ENCODE measurements around the gene PLXNA1. TPM values are rescaled to one million over a fixed set of nuclear protein-coding genes. Genes with fewer than 3 reads are reported as not detected.
A peak's percentile ranks its signal among the peaks of the same experiment; 100 is the strongest.

PLXNA1 gene
- total RNA-seq, 1 donor from 2014 or later: 63.3 TPM

DNA sequence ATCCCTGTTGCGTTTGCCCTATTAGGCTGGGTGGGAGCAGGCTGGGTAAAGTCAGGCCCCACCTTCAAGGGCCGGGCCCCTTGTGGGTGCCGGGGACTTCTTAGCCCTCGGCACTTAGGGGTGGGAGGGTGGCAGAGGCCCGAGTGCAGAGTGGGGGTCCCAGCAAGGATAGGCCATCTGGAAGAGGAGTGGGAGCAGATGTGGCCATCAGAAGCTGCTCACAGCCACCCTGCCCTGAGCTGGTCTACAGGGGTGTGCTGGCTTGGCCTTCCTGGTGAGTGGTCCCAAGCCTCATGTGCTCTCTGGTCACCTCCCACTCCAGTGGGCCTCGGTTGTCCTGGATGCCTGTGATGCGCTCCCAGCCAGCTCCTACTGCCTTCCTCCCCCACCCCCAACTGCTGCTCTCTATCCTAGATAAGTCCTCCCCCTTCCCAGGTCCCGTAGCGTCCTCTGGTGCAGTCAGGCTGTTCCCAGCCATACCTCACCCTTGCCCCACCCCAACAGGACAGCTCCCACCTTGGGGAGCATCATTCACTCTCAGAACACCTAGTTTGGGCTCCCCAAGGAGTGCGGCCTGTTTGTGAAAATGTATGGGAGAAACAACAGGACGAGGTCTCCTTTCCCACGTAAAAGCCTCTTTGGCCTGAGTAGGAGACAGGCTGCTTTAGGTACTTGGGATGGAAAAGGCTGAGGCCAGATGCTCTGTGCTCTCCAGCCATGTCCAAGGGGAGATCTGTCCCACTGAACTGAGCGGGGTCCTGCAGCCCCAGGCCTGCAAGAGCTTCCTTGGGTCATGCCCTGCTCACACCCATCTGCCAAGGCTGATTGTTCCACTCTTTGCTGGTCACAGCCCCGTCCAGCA is 24.9 kb upstream of the PLXNA1 start:
- Histone ChIP-seq H3K36me3 (ENCODE audit: insufficient read depth, low read length) (no peaks in the 10 kb centered on the region), H3K27ac (ENCODE audit: low read depth, low read length) (no peak overlapping the region), H3K79me2 (ENCODE audit: insufficient read depth, low read length) (no peaks in the 10 kb centered on the region), H3K9ac (ENCODE audit: low read length) (no peak overlapping the region), H2AFZ (ENCODE audit: low read depth, low read length) (no peak overlapping the region), H3K27me3 (ENCODE audit: insufficient read depth, low read length) (no peaks in the 10 kb centered on the region), H3K4me3 (ENCODE audit: insufficient read depth, low read depth, low read length) (no peak overlapping the region), H3K4me2 (ENCODE audit: low read length) (no peak overlapping the region), H3K9me3 (ENCODE audit: insufficient read depth, low read depth, low read length) (no peaks in the 10 kb centered on the region), H4K20me1 (ENCODE audit: insufficient read depth, low read length) (no peaks in the 10 kb centered on the region), H3K4me1 (ENCODE audit: insufficient read depth, low read length) (peaks cover 10% of the 10 kb centered on the region)
- Mint-ChIP-seq H3K9me3 (ENCODE audit: unreplicated experiment) (no peaks in the 10 kb centered on the region), H3K4me3 (ENCODE audit: unreplicated experiment) (peak overlapping the region; percentile 67), H3K27ac (ENCODE audit: unreplicated experiment) (no peak overlapping the region), H3K36me3 (ENCODE audit: low read depth, unreplicated experiment) (peaks cover 15% of the 10 kb centered on the region), H3K27me3 (ENCODE audit: low read depth, unreplicated experiment) (peaks cover 10% of the 10 kb centered on the region), H3K4me1 (ENCODE audit: low read depth, unreplicated experiment) (peaks cover 4% of the 10 kb centered on the region)
- TF ChIP-seq, protein P1, sequence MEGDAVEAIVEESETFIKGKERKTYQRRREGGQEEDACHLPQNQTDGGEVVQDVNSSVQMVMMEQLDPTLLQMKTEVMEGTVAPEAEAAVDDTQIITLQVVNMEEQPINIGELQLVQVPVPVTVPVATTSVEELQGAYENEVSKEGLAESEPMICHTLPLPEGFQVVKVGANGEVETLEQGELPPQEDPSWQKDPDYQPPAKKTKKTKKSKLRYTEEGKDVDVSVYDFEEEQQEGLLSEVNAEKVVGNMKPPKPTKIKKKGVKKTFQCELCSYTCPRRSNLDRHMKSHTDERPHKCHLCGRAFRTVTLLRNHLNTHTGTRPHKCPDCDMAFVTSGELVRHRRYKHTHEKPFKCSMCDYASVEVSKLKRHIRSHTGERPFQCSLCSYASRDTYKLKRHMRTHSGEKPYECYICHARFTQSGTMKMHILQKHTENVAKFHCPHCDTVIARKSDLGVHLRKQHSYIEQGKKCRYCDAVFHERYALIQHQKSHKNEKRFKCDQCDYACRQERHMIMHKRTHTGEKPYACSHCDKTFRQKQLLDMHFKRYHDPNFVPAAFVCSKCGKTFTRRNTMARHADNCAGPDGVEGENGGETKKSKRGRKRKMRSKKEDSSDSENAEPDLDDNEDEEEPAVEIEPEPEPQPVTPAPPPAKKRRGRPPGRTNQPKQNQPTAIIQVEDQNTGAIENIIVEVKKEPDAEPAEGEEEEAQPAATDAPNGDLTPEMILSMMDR (IDR thresholded peaks at IDR 0.05; ENCODE audit: insufficient read depth, low read depth, low read length): no peak
- no peak for DNase-seq (ENCODE audit: low read depth)
- FAIRE-seq: no peak

DNA sequence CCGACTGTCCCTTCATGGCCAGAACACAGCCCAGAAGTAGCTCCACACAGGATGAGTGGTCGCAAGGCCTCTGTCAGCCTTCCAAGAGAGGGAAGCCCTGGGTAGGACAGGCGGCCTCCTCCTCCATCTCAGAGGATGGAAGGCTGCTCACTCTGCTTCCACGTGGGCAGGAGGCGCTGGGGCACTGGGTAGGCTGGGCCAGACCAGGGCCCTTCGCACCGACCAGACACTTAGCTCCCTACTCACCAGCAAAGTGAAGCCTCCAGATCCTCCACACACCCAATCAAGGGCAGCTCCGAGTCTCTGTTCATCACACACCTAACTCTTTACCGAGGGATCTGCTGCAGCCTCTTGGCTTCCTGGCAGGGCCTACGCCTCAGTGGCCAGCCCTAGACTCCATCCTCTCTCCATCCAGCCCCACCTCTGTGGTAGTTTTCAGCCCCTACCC is 24.3 kb upstream of the PLXNA1 start:
- TF ChIP-seq EZH2 (IDR thresholded peaks at IDR 0.05; ENCODE audit: insufficient read depth, low read length): no peak
- TF ChIP-seq, protein P1 (IDR thresholded peaks at IDR 0.05; ENCODE audit: insufficient read depth, low read depth, low read length): no peak
- H3K27ac Mint-ChIP-seq (ENCODE audit: unreplicated experiment): no peak overlapping the region

More for the DNA sequence above, 24.3 kb upstream of the PLXNA1 start:
- peaks cover 10% of the 10 kb centered on the region for H3K4me1 ChIP-seq (ENCODE audit: insufficient read depth, low read length)
- peaks cover 12% of the 10 kb centered on the region for H3K36me3 Mint-ChIP-seq (ENCODE audit: low read depth, unreplicated experiment)
- no peaks in the 10 kb centered on the region for H3K79me2 ChIP-seq (ENCODE audit: insufficient read depth, low read length)
- H3K4me2 ChIP-seq (ENCODE audit: low read length): no peak overlapping the region
- H2AFZ ChIP-seq (ENCODE audit: low read depth, low read length): no peak overlapping the region
- H3K4me3 ChIP-seq (ENCODE audit: insufficient read depth, low read depth, low read length): no peak overlapping the region
- H3K27me3 Mint-ChIP-seq (ENCODE audit: low read depth, unreplicated experiment): peaks cover 10% of the 10 kb centered on the region
- no peak overlapping the region for H3K9ac ChIP-seq (ENCODE audit: low read length)
- H3K9me3 ChIP-seq (ENCODE audit: insufficient read depth, low read depth, low read length): no peaks in the 10 kb centered on the region
- no peaks in the 10 kb centered on the region for H4K20me1 ChIP-seq (ENCODE audit: insufficient read depth, low read length)
- FAIRE-seq (no peak), DNase-seq (ENCODE audit: low read depth) (no peak)
- no peak overlapping the region for H3K27ac ChIP-seq (ENCODE audit: low read depth, low read length)
- H3K27me3 ChIP-seq (ENCODE audit: insufficient read depth, low read length): no peaks in the 10 kb centered on the region
- H3K9me3 Mint-ChIP-seq (ENCODE audit: unreplicated experiment): no peaks in the 10 kb centered on the region
- peaks cover 4% of the 10 kb centered on the region for H3K4me1 Mint-ChIP-seq (ENCODE audit: low read depth, unreplicated experiment)
- no peaks in the 10 kb centered on the region for H3K36me3 ChIP-seq (ENCODE audit: insufficient read depth, low read length)
- H3K4me3 Mint-ChIP-seq (ENCODE audit: unreplicated experiment): no peak overlapping the region

Measured in astrocyte (in vitro differentiated cells and primary cell).